ENCODE data around the gene SAP30BP. TPM values are rescaled to one million over a fixed set of nuclear protein-coding genes. Genes with fewer than 3 reads are reported as not detected.

The SAP30BP gene
- total RNA-seq, 1 donor from 2014 or later: 75.8 TPM

GRCh38 chr17:75634376-75634740, 32.8 kb upstream of the SAP30BP start:
- Histone ChIP-seq H3K79me2 (ENCODE audit: low read depth) (no peaks in the 10 kb centered on the region), H3K4me1 (peaks cover 25% of the 10 kb centered on the region), H3K9ac (no peak overlapping the region), H3K4me3 (peak overlapping the region; percentile 38), H4K20me1 (ENCODE audit: low read depth) (peaks cover 55% of the 10 kb centered on the region), H3K27ac (no peak overlapping the region), H3F3A (ENCODE audit: low read depth) (peaks cover 22% of the 10 kb centered on the region), H3K4me2 (peak overlapping the region; percentile 75), H2AFZ (replicated peaks) (no peak overlapping the region), H3K27me3 (no peaks in the 10 kb centered on the region), H3K9me3 (ENCODE audit: low read depth) (no peaks in the 10 kb centered on the region), H3K36me3 (no peaks in the 10 kb centered on the region)
- Mint-ChIP-seq H3K36me3 (no peaks in the 10 kb centered on the region), H3K4me1 (peaks cover 42% of the 10 kb centered on the region), H3K9me3 (no peaks in the 10 kb centered on the region), H3K27ac (peak overlapping the region; percentile 74), H3K4me3 (no peak overlapping the region), H3K27me3 (ENCODE audit: insufficient read depth, low read depth) (peaks cover 14% of the 10 kb centered on the region)
- no peak for TF ChIP-seq EZH2phosphoT487 (IDR thresholded peaks at IDR 0.05)
- TF ChIP-seq EZH2 (IDR thresholded peaks at IDR 0.05): no peak
- no peak for TF ChIP-seq CTCF (IDR thresholded peaks at IDR 0.05)
- DNase-seq (ENCODE audit: low spot score): peak; percentile 83

DNA sequence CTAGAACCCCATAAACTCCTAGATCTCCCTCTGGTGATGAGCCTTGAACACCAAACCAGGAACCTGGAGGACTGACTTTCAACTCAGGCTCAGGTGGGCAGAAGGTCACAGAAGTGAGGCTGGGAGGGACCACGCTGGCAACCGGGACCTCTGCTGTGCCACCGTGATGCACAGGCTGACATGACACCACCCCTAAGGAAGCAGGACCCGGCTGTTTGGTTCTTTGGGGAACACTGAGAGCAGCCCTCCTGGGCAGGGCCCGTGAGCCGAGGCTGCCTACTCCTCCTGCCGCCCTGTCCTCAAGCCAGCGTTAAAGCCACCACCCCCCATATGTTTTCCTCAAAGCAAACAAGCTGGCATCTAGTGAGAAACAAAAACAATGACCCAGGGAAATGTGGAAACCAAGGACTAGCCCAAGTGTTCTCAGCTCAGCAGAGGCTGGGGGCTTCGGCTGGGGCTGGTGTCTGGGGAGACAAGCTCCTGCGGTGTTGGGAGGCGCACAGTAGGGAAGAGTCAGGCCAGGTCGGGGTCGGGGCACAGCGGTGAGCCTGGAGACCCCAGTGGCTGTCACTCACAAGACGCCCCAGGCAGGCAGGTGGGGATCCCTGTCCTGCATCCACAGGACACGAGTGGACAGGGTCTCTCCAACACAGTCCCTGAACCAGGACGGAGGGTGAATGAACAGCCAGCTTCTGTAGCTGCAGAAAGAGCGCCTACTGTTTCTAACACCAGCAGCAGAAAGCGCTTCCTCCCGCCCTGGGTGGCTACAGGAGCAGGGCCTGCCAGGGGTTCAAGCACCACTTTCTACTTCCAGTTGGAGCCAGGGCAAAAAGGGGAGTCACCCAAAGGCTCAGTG, 32.2 kb upstream of the SAP30BP start:
- no peak for TF ChIP-seq CTCF (IDR thresholded peaks at IDR 0.05)
- no peak for TF ChIP-seq EZH2 (IDR thresholded peaks at IDR 0.05)
- TF ChIP-seq EZH2phosphoT487 (IDR thresholded peaks at IDR 0.05): no peak
- peak overlapping the region; percentile 33 for H3K4me3 Mint-ChIP-seq
- peaks cover 14% of the 10 kb centered on the region for H3K27me3 Mint-ChIP-seq (ENCODE audit: insufficient read depth, low read depth)
- no peak overlapping the region for H3K27ac ChIP-seq
- no peaks in the 10 kb centered on the region for H3K36me3 Mint-ChIP-seq
- H3K36me3 ChIP-seq: no peaks in the 10 kb centered on the region
- H3K27ac Mint-ChIP-seq: peak overlapping the region; percentile 74
- peak overlapping the region; percentile 75 for H3K4me2 ChIP-seq
- no peak overlapping the region for H3K4me3 ChIP-seq
- H3K4me1 Mint-ChIP-seq: peaks cover 42% of the 10 kb centered on the region
- H3K79me2 ChIP-seq (ENCODE audit: low read depth): no peaks in the 10 kb centered on the region
- no peak for DNase-seq (ENCODE audit: low spot score)
- H3K4me1 ChIP-seq: peaks cover 25% of the 10 kb centered on the region
- H3K27me3 ChIP-seq: no peaks in the 10 kb centered on the region
- H3F3A ChIP-seq (ENCODE audit: low read depth): peaks cover 22% of the 10 kb centered on the region
- H3K9me3 Mint-ChIP-seq: no peaks in the 10 kb centered on the region
- H2AFZ ChIP-seq (replicated peaks): no peak overlapping the region
- H3K9ac ChIP-seq: no peak overlapping the region
- H4K20me1 ChIP-seq (ENCODE audit: low read depth): peaks cover 55% of the 10 kb centered on the region
- H3K9me3 ChIP-seq (ENCODE audit: low read depth): no peaks in the 10 kb centered on the region

DNA sequence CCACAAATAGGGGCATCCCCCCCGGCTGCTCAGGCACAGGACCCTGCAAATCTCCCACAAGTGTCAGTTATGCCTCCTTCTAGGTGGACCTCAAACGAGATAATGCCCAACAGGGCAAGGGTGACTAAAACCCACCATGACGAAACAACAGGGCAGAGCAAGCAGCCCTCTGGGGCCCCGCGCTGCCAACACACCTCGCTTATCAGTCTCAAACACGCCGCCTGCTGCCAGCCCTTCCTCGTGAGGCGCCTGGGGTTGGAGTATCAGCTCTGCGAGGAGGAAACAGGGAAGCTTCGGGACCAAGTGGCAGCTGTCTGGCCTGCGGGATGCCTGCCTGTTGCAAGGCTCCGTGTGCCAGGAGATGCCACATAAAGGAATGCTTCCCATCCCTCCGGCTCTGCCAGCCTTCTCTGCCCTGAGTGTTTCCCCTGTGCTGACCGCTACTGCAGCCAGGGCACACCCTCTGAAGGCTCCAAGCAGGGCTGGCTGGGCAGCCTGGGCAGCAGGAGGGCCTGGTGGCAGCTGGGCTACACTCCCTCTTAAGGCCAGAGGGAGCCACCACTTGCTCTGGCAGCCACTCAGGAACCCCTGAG, 31.4 kb upstream of the SAP30BP start:
- no peaks in the 10 kb centered on the region for H3K27me3 ChIP-seq
- H3K4me3 ChIP-seq: no peak overlapping the region
- peaks cover 25% of the 10 kb centered on the region for H3K4me1 ChIP-seq
- Mint-ChIP-seq H3K36me3 (no peaks in the 10 kb centered on the region), H3K4me3 (no peak overlapping the region), H3K27me3 (ENCODE audit: insufficient read depth, low read depth) (peaks cover 14% of the 10 kb centered on the region), H3K9me3 (no peaks in the 10 kb centered on the region), H3K27ac (no peak overlapping the region), H3K4me1 (peaks cover 42% of the 10 kb centered on the region)
- no peak for DNase-seq (ENCODE audit: low spot score)
- H3F3A ChIP-seq (ENCODE audit: low read depth): peaks cover 22% of the 10 kb centered on the region
- no peaks in the 10 kb centered on the region for H3K36me3 ChIP-seq
- no peak overlapping the region for H3K4me2 ChIP-seq
- H3K9ac ChIP-seq: no peak overlapping the region
- no peaks in the 10 kb centered on the region for H3K79me2 ChIP-seq (ENCODE audit: low read depth)
- peaks cover 55% of the 10 kb centered on the region for H4K20me1 ChIP-seq (ENCODE audit: low read depth)
- H3K27ac ChIP-seq: no peak overlapping the region
- no peaks in the 10 kb centered on the region for H3K9me3 ChIP-seq (ENCODE audit: low read depth)
- TF ChIP-seq CTCF (IDR thresholded peaks at IDR 0.05): no peak
- H2AFZ ChIP-seq (replicated peaks): no peak overlapping the region

Measured in neural progenitor cell (in vitro differentiated cells).